ENCODE data around the gene SPNS3. TPM values are rescaled to one million over a fixed set of nuclear protein-coding genes. Genes with fewer than 3 reads are reported as not detected.

Gene SPNS3
- polyA plus RNA-seq, 1 donor (not counting 4 experiments of a cell fraction or from before 2014, with no cell fraction given), result not detected

GRCh38 chr17:4445731-4446130 lies 12.0 kb downstream of the SPNS3 start:
- Histone ChIP-seq H4K20me1 (ENCODE audit: control insufficient read depth, extremely low read depth, insufficient read depth, low read length) (no peaks in the 10 kb centered on the region), H3K9ac (ENCODE audit: control insufficient read depth, extremely low read depth, insufficient read depth, low read length) (no peak overlapping the region), H3K79me2 (ENCODE audit: control insufficient read depth, insufficient read depth, low read length) (no peaks in the 10 kb centered on the region), H2AFZ (ENCODE audit: control insufficient read depth, low read length) (no peak overlapping the region), H3K27me3 (ENCODE audit: control insufficient read depth, extremely low read depth, insufficient read depth, low read length) (peaks cover 16% of the 10 kb centered on the region), H3K4me2 (ENCODE audit: control insufficient read depth, extremely low read depth, insufficient read depth, low read depth, low read length) (no peak overlapping the region), H3K36me3 (ENCODE audit: control insufficient read depth in 2 of 2, extremely low read depth in 1 of 2, insufficient read depth in 2 of 2, low read length in 2 of 2) (no peaks in the 10 kb centered on the region), H3K27ac (ENCODE audit: control insufficient read depth, insufficient read depth, low read length) (no peak overlapping the region), H3K9me1 (ENCODE audit: control insufficient read depth, extremely low read depth, insufficient read depth, low read length) (no peaks in the 10 kb centered on the region), H3K4me3 (ENCODE audit: control insufficient read depth in 2 of 3, extremely low read depth in 1 of 3, insufficient read depth in 2 of 3, low read depth in 1 of 3, low read length in 3 of 3) (no peak overlapping the region), H3K9me3 (ENCODE audit: control insufficient read depth, low read depth, low read length) (no peaks in the 10 kb centered on the region), H3K4me1 (ENCODE audit: control insufficient read depth, extremely low read depth, insufficient read depth, low read length) (no peaks in the 10 kb centered on the region)
- FAIRE-seq (no peak), DNase-seq (ENCODE audit: low read depth, low spot score) (no peak)
- dilution Hi-C loops (cut with MboI; ENCODE audit: extremely low pct_ligation_motif_present, low sequenced_read_pairs), result no loop called here
- TF ChIP-seq CTCF (optimal IDR thresholded peaks at IDR 0.05 in 1 of 3, IDR thresholded peaks at IDR 0.05 in 1 of 3, conservative IDR thresholded peaks at IDR 0.05 in 1 of 3; ENCODE audit: extremely low read depth in 1 of 3, insufficient read depth in 2 of 3, low read length in 3 of 3), result no peak
- no peak for TF ChIP-seq EZH2 (IDR thresholded peaks at IDR 0.05; ENCODE audit: low read length)

- no peaks in the 10 kb centered on the region for H3K9me3 ChIP-seq (ENCODE audit: control insufficient read depth, low read depth, low read length)
- no peak overlapping the region for H3K9ac ChIP-seq (ENCODE audit: control insufficient read depth, extremely low read depth, insufficient read depth, low read length)
- no peak overlapping the region for H3K4me3 ChIP-seq (ENCODE audit: control insufficient read depth in 2 of 3, extremely low read depth in 1 of 3, insufficient read depth in 2 of 3, low read depth in 1 of 3, low read length in 3 of 3)
- FAIRE-seq (no peak), DNase-seq (ENCODE audit: low read depth, low spot score) (no peak)
- no peaks in the 10 kb centered on the region for H3K9me1 ChIP-seq (ENCODE audit: control insufficient read depth, extremely low read depth, insufficient read depth, low read length)
- no peaks in the 10 kb centered on the region for H3K36me3 ChIP-seq (ENCODE audit: control insufficient read depth in 2 of 2, extremely low read depth in 1 of 2, insufficient read depth in 2 of 2, low read length in 2 of 2)
- H4K20me1 ChIP-seq (ENCODE audit: control insufficient read depth, extremely low read depth, insufficient read depth, low read length), result no peaks in the 10 kb centered on the region
- no peaks in the 10 kb centered on the region for H3K79me2 ChIP-seq (ENCODE audit: control insufficient read depth, insufficient read depth, low read length)
- no peak for TF ChIP-seq CTCF (optimal IDR thresholded peaks at IDR 0.05 in 1 of 3, IDR thresholded peaks at IDR 0.05 in 1 of 3, conservative IDR thresholded peaks at IDR 0.05 in 1 of 3; ENCODE audit: extremely low read depth in 1 of 3, insufficient read depth in 2 of 3, low read length in 3 of 3)
- no peak for TF ChIP-seq EZH2 (IDR thresholded peaks at IDR 0.05; ENCODE audit: low read length)
- H3K27ac ChIP-seq (ENCODE audit: control insufficient read depth, insufficient read depth, low read length), result no peak overlapping the region
- H3K4me1 ChIP-seq (ENCODE audit: control insufficient read depth, extremely low read depth, insufficient read depth, low read length), result no peaks in the 10 kb centered on the region
- dilution Hi-C loops (cut with MboI; ENCODE audit: extremely low pct_ligation_motif_present, low sequenced_read_pairs), result no loop called here
- peaks cover 14% of the 10 kb centered on the region for H3K27me3 ChIP-seq (ENCODE audit: control insufficient read depth, extremely low read depth, insufficient read depth, low read length)
- H3K4me2 ChIP-seq (ENCODE audit: control insufficient read depth, extremely low read depth, insufficient read depth, low read depth, low read length), result no peak overlapping the region
- no peak overlapping the region for H2AFZ ChIP-seq (ENCODE audit: control insufficient read depth, low read length)
Observed at GRCh38 chr17:4446326-4447071, 12.8 kb downstream of the SPNS3 start.
